A549 (cell line): ENCODE measurements around the gene GSTM5.

Experiments
- RAD21 ChIP-seq, 2 experiments: fragments of >200 bp in 1 of 2; sonication (Bioruptor Twin) in 1 of 2; formaldehyde crosslinking in 1 of 2; IDR thresholded peaks in 1 of 2; conservative IDR thresholded peaks in 1 of 2; 2 replicates in 1 of 2; 3 replicates in 1 of 2; pipeline ENCODE4 v1.6.1; 2012 to 2018; ENCODE audit warnings: inconsistent platforms in 1 of 2
- ZNF302 ChIP-seq: fragments of 250-450 bp; sonication (Bioruptor Pico); IDR thresholded peaks from 2 replicates; pipeline ENCODE4 v1.9.0; 2021; ENCODE audit warnings: inconsistent platforms, mild to moderate bottlenecking, moderate library complexity
- TF ChIP-seq, protein P1 (sequence below): fragments of 450-650 bp; IDR thresholded peaks from 2 replicates; pipeline ENCODE4 v1.6.1; 2014; ENCODE audit warnings: antibody characterized with exemption

DNA sequence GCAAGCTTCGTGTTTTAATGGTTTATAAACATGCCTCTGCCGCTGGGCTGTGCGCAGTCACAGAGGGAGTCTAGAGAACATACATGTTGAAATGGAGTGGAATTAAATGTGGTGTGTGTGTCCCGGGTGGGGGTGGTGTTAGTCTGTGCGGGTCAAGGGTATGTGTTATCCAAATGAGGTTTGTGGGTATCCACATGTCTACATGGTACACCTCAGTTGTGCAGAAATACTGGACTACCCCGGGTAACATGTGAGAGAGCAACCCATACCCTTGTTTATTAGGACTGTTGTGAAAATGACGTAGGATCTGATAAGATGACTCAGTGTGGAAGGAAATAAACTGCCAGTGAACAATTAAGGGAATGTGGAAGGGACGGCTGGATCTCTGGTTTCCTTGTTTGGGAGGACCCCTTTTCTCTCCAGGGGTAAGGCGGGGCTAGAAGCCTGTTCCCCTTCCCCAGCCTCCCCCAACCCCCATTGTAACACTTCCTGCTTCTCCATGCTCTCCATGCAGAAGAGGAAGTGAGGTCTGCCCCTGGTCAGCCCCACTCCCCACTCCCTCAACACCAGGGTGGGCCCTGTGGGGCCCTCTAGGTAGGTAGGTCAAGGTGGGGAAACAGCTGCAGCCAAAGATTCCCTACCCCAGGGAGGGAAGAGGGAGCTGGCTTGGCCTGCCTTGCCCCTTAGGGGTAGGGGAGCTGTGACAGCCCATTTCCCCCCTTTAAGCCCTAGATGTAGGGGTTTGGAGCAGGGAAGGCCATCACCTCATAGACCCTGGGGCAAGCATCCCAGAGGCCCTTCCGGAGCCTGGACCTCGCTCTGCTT lies 51.0 kb downstream of the GSTM5 start:
- TF ChIP-seq, protein P1, sequence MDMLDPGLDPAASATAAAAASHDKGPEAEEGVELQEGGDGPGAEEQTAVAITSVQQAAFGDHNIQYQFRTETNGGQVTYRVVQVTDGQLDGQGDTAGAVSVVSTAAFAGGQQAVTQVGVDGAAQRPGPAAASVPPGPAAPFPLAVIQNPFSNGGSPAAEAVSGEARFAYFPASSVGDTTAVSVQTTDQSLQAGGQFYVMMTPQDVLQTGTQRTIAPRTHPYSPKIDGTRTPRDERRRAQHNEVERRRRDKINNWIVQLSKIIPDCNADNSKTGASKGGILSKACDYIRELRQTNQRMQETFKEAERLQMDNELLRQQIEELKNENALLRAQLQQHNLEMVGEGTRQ: no peak
- TF ChIP-seq RAD21 (conservative IDR thresholded peaks at IDR 0.05 in 1 of 2, IDR thresholded peaks at IDR 0.05 in 1 of 2) (no peak), ZNF302 (CRISPR knock-in tag) (no peak)
